GM21447 (cell line): ENCODE measurements around the gene ETS1.

Experiments
- ATAC-seq: cut with Tn5 transposase; IDR thresholded peaks from one replicate; pipeline ENCODE4 v1.9.1; 2021; ENCODE audit not compliant: unreplicated experiment

The ETS1 gene

DNA sequence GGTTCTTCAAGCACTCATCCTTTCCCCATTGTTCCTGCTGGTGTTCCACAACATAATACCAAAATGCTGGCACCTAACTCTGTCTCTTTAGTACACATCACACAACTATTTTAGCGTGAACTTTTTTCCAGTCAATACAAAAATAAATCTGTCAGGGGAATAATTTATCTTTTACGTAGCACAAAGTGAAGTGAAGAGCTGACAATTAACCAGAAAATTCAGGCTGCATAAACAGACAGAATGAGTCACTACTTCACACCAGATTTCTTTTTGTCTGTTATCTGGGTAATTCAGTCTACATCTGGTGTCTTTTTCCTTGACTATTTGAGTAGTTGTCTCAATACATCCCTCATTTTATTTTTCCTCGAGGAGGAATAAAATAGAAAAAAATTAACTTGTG lies 7.9 kb upstream of the ETS1 start:
- no peak for ATAC-seq

DNA sequence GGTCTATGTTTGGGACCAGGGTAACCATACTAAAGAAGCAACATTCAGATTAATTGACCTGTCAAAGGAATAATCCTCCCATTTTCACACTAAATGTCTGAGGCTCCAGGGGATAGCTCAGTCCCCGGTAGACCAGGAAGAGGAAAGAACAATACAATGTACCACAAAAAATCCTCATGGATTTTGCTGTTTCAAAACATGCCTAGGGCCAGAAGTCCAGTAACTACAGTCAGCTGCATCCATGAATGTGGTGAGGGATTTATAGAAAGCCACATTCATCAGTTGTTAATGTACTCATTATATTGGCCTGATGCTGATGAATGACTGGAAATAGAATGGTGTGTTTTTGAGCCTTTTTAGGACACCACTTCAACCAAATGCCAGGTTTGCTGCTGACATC lies 6.9 kb upstream of the ETS1 start:
- ATAC-seq, result no peak

DNA sequence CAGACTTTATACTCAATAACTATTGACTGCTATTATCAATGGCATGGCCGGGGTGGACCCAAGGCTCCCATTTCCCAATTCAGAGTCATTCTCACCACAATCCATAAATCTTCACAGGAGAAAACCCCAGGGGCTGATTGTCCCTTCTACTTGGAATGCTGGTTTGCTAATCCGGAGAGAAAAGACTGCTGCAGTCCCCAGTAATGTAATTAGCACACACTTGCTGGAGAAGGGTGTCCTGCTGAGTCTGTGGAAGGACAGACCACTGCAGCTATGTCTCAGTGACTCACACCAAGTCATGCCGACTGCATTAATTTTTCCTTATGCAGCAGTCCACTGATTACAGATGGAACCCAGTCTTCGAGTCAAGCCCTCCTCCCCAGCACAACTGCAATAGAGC lies 5.9 kb upstream of the ETS1 start:
- no peak for ATAC-seq

DNA sequence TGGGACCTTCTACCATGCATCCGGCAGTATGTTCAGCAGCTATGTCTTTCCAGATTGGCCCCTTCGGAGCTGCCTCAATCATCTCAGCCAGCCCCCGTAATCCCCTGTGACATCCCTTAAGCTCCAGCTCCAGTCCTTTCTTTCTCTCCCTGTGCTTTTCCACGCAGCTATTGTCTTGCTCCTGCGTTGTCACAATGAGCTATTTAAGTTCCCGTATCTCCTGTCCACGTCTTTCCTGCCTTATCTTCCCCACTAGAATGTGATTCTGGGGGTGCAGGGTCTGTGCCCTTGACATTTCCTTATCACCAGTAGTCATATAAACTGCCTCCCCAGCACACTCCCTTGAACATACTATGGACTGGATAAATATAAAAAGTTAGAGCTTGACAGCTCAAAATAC lies 5.1 kb upstream of the ETS1 start:
- ATAC-seq, result no peak

DNA sequence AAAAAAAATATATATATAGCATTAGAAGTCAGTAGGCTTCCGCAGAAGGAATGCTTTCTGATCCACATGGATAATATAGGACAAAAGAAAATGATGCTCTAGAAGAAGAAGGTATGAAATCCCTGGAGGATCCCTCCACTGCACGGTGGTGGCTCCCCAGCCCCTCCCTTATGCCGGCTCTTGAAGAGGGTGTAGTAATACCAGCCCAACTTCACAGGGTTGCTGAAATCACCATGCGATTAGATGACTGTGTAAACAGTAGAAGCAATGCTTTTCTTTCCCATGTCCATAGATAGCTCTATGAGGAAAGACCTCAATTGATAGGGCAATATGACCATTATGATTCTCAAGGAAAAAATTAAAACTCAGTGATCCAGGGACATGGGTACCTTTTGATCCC lies 3.2 kb upstream of the ETS1 start:
- no peak for ATAC-seq

DNA sequence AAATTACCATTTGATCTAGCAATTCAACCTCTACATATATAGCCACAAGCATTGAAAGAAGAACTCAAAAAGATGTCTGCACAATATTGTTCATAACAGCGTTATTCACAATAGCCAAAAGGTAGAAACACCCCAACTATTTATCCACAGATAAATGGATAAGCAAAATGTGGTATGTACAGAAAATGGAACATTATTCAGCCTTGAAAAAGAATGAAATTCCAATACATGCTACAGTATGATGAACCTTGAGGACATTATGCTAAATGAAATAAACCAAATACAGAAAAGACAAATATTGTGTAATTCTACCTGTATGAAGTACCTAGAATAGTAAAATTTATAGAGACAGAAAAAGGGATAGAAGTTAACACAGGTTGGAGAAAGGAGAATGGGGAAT lies 2.6 kb upstream of the ETS1 start:
- no peak for ATAC-seq

DNA sequence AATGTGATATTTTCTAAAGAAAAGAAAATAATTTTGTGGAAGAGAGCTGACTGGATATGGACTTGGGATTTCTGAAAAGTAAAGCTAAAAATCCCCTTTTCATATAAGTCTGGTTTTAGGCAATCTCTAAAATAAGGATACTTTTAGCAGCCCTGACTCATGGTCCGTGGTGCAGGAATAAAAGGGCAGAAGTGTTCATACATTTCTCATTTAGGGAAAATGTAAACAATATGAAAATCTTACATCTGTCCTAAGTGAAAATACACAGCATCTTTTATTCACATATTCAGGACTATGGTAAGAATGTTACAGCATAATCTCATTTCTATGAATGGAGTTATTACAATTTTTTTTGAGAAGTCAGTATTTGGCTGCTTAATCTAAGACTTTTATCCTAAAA lies 735 bp upstream of the ETS1 start:
- no peak for ATAC-seq

DNA sequence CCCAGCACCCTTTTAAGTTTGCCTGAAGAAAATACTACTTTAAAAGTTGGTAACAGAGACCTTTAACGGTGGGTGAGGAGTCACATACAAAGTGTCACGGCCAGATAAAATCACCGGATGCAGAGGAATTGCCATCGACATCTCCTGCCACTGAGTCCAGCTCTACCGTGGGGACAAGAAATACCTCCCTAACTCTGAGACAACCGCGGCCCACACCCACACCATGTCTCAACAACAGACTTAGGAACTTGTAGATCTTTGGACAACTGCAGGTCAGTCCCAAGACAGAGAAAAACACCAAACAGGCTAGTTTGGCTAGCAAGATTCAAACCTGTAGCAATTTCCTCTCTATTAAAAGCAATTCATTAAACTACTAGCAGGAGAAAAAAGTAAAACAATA lies 669 bp downstream of the ETS1 start:
- no peak for ATAC-seq

DNA sequence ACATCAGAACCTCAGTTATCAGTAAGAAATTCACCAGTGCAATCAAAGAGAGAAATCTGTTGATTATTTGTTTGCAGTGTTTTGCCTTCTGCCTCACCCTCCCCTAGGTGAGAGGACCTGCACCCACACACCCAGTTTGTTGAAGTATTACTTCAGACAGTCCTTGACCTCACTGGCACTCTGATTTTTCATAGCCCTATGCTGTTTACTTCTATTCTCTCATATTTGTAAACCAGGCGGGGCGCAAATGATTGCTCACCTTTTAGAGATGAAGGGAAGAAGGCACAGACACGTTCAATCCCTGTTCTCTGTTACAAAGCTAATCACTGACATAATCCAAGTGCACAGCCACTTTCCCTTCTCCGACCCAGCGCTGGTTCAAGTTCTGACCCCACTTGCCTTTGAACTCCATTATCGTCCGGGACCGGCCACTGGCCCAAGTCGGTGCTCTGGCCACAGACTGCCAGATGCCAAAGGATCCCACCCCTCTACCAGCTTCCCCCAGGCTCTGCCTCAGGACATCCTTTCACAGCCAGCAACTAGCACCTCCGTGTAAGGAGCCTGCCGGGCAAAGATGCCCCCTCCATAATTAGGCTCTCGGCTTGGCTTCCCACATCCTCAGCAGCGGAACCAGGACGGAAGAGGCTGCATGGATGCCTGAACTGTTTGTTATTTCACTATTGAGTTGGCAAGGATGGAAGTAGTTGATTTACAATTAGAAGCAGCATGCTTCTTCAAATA lies 1.7 kb downstream of the ETS1 start:
- no peak for ATAC-seq

DNA sequence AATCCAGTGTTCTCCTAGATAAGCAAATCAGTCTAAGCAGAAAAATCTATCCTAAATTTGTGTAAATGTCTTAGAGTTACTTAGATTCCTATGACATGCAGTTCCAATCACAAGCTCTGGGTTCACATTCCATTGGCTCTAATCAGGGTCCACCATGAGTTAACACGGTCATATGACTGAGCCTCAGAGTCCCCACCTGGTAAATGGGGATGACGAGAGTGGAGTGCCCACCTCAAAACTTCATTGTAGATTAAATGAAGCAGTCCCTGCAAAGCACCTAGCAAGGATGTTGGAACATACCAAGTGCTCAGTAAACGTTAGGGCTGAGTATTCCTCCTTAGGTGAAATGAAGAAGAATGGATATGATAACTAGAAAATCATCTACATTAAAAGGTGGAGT lies 3.1 kb downstream of the ETS1 start:
- no peak for ATAC-seq

DNA sequence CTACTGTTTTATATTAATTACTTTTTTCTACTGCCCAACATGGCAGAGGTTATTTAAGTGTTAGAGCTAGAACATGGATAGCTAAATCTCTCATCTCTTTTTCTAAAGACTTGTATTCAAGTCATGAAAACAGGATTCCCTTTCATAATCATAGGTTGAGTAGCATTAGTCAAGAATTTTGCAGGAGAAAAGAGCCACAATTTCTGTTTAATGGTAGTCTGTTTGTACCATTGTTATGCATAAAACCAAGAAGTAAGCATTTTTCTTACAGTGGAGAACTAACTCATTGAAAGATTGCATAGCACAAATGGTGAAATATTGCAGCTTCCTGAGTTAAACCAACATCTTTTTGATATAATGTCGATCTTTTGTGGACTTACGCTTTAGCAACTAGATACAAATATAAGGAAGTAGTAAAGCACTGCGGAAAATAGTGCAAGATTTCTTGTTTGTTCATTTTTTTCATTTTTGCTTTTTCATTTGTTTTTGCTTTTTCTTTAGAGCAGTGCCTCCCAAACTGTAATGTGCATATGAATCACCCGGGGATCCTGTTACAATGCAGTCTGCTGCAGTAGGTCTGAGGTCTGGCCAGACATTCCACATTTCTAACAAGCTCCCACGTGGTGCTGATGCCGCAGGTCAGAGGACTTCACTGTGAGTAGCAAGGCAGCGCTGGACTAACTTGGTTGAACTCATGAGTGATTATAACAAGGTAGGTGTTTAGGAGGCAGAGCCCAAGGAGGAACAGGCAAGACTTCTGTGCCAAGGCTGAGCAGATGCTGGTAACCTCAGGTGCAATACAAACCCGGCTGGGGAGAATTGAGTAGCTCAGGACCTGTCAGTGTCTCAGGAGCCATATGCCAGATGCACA lies 4.6 kb downstream of the ETS1 start:
- no peak for ATAC-seq

DNA sequence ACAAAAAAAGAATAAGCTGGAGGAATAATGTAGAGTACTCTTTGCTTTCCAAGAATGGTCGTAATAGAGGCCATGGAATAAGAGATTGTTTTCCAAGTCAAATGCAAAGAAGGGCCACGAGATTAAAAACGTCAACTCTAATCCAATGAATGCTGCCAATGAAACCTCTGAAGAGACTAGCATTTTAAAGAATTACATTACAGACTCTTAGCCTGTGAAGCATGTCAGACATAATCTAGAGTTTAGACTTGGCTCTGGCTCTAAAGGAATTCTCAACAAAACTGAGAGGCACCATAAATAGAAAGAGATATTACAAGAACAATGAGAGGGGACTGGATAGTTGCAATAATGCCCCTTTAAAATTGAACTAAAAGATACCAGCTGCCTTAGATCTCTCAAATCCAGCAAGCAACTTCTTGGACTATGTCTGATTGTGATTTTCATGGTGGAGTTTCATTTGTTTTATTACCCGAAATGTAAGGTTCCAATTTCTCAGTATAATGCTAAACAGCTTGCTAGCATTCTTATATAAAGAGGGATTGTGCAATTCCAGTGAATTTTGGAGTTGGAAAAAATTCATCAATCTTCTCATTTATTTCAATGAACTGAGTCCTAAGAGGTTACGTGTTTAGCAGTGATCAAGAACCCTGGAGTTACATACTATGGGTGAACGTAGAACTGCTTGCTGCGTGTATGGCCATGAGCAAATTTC lies 5.6 kb downstream of the ETS1 start:
- no peak for ATAC-seq

DNA sequence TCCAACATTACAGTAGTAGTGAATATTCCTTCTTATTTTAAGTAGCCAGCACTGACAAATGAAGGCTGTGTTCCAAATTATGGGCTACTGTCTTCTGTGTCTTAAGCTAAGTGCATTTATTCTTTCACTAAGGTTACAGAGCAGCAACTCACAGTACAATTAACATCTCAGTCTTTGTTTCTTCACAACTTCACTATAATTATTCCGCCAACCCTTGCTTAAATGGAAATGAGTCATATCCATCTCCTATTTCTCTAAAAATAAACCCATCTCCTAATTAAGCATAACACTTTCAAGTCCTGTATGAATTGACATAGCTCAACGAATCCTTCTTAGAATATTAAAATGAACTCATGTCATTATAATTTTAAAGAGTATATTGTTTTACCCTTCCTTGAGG lies 6.7 kb downstream of the ETS1 start:
- no peak for ATAC-seq

DNA sequence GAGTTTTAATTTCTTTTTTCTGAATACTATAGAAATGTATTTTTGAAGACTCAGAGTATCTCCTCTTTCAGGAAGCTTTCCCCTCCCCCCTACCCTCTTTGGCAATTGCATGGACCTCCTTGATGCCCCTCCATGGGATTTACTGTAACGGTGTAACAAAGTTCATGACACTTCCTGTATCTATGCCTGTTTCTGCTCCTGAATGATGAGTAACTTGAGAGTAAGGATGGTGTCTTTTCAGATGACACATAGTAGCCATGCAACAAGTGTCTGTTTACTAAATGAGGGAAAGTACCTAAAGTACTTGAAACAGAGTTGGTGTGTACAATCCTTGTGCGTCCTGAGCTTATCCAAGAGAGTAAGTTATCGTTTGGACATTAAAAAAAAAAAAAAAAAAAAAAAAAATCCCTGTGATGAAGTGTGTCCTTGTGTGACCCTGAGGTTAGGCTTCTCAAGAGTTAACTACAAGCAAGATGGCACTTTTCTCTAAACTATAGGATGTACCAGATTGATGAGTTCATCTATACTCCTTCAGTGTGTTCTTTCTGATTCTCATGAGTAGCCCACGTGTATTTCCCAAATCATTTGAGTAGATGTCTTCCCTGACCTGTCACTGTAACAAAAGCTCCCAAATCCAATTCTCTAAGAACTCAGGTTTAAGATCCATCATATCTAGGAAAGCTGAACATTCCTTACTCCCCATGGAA lies 7.4 kb downstream of the ETS1 start:
- ATAC-seq, result peak; percentile 88

DNA sequence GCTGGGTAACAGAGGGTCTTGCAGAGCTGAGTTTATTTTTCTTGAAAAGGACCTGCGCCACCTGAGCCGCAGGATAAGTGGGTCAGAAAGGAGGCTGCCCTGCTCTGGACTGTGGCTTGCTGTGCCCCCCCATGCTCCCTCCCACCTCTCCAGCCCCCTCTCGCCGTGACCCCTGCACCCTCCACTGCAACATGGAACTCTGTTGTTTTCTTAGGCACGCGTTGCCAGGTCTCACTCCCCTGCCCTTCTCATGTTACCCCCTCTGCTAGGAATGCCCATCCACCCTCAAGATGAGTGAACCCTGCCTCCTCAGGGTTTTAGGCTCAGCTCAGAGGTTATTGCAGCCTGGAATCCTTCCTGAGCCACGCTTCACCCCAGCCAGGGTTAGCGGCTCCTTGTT lies 10.8 kb downstream of the ETS1 start:
- ATAC-seq, result no peak

DNA sequence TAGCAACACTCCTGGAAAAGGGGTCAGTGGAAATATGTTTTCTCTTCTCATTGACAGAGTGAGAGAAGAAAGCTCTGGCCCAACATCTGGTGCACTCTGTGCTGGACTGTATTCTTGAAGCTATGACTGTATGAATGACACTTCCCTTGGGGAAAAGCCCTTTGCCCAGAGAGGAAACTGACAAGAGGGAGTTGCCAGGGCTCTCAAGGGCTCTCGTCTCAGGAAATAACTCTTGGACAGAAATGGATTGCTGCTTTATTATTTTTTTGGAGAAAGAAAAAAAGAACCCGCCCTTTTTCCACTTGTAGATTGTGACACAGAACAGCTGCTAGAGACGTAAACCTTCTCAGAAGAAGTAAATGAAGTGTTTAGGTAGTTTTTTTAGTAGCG lies 11.4 kb downstream of the ETS1 start:
- no peak for ATAC-seq

DNA sequence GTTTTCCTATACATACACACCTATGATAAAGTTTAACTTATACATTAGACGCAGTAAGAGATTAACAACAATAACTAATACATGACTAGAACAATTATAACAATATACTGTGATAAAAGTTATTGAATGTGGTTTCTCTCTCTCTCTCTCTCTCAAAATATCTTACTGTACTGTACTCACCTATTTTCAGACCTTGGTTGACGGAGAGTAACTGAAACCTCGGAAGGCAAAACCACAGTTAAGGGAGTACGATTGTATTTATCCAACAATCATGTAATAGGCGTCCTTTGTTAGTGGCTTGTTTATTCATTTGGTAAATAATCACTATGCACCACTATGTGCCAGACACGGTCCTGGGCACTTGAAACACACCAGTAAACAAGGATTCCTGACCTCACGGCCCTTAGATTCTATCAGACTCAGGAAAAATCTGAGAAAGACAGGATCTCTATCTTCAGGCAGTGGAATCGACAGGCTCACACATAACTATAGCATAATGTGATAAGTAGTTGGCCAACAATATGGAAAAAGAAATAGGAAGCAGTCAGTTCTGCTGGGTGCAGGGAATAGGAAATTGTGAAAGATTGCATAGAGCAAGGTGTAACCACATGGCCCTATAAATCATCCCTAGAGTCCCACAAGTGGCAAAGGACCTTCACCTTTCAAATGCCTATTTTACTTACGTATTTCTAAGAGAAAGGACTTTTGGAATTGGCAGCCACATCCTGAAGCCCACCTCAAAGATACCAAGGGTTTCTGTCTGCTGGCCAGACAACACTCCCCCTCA lies 12.0 kb downstream of the ETS1 start:
- ATAC-seq, result no peak

DNA sequence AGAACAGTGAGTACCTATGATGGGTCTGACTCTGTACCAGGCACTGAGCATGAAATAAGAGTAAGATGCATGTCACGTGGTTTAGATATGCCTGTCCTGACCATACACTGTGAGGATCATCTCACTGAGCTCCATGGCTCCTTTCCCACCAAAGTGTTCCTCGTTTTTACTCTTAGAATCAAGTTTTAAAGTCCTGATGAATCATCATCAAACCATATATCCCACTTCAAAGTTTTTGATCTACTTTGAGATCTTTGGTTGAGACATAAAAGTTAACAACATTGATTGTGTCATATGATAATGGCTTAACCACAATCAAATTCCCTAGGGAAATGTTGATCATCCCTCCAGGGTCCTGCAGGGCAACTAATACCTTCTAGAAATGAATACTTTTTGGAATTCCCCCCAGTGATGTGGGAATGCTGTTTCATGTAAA lies 12.8 kb downstream of the ETS1 start:
- no peak for ATAC-seq

DNA sequence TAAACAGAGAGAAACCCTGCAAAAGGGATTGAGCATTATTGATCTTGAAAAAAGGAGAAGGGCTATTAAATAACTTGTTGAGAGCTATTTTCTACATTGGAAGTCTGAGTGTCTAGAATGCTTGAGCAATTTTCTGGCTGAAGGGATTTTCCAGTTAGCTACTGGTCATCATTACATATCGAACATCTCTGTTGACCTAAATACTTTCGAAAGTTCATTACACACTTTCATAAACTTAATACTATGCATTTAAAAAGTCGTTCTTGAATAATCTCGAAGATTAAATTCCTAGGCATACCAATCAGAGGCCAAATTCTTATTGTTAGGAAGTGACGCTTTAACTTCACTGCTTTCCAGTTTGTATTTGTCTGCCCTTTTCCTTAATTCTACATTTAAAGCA lies 13.7 kb downstream of the ETS1 start:
- ATAC-seq, result no peak

DNA sequence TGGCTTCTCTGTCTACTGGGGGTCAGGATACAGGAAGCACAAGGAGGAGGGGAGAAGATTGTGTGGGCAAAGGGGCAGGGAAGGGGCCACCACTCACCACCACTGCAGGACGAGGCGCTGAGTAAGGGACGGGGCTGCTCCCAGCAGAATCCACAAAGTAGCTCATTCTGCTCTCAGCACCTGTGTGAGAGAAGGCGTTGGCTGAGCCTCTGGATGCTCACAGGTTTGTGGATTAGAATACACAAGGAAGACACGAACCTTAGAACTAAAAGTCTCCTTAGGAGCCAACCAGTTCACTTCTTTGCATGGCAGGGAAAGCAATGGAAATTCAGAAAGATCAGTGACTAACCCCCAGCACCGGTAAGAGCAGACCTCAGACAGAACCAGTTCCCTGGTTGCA lies 14.4 kb downstream of the ETS1 start:
- ATAC-seq, result no peak

DNA sequence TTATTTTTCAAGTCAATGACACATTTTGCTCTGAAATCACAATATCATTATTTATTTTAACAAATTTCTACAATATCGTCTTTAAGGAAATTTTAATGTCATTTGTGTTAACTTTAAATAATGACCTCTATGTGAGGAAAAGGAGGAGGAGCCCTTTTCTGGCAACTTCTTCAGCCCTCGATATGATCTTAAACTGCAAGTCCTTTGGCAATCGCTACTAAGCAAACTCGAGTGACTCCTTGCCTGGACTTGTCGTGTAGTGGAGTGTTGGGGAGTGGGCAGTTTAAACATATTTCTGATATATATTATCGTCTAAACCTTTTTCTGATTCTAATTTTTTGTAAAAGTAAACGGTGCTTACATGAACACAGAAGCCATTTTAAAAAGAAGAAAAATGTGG lies 16.7 kb downstream of the ETS1 start:
- no peak for ATAC-seq
